HG02610 (cell line): ENCODE measurements around the gene TNRC6C.
"Not testable (repeated sequence)": the region's sequence is repeated elsewhere in the genome, so short reads cannot be mapped to it uniquely, and the experiment has no call there.

Experiments
- ATAC-seq: cut with Tn5 transposase; IDR thresholded peaks from one replicate; pipeline ENCODE4 v1.9.1; 2021; ENCODE audit warnings: mild to moderate bottlenecking, moderate library complexity; ENCODE audit not compliant: unreplicated experiment

TNRC6C gene

GRCh38 chr17:78132767-78133178 lies 174.3 kb downstream of the TNRC6C start:
- ATAC-seq = no peak

GRCh38 chr17:78133179-78133951 lies 174.9 kb downstream of the TNRC6C start:
- ATAC-seq = no peak

DNA sequence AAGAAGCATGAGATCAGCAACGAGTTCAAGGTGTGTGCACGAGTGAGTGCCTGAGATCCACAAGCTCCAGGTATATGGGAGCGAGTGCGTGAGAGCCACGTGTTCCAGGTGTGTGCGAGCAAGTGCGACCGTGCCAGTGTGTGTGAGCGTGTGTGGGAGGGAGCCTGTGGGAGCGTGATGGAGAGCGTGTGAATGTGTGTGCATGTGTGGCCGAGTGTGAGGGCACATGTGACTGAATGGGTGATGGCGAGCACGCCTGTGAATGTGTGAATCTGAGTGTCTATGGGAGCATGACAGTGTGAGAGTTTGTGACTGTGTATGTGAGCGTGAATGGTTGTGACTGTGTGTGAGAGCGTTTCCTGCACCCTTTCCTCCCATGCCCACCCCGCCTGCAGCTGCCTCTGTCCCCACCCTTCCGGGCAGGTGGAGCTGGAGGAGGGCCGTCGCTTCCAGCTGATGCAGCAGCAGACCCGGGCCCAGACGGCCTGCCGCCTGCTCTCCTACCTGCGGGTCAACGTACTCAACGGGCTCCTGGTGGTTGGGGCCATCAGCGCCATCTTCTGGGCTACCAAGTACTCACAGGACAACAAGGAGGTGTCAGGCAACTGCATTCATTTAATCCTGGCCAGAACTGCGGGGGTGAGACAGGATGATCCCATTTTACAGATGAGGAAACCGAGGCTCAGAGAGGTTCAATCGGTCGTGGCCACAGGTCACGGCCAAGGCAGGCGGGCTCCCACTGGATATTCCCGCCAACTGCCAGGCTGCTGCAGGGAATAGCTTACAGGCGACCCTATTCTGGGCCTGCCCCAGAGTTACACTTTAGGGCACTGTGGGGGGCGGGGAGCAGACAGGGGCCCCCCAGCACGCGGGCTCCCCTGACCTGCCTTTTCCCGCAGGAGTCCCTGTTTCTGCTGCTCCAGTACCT lies 175.7 kb downstream of the TNRC6C start:
- ATAC-seq = no peak

- ATAC-seq = no peak
Observed at GRCh38 chr17:78134899-78135385, 176.4 kb downstream of the TNRC6C start.

GRCh38 chr17:78135858-78136500 lies 177.5 kb downstream of the TNRC6C start:
- ATAC-seq = no peak

DNA sequence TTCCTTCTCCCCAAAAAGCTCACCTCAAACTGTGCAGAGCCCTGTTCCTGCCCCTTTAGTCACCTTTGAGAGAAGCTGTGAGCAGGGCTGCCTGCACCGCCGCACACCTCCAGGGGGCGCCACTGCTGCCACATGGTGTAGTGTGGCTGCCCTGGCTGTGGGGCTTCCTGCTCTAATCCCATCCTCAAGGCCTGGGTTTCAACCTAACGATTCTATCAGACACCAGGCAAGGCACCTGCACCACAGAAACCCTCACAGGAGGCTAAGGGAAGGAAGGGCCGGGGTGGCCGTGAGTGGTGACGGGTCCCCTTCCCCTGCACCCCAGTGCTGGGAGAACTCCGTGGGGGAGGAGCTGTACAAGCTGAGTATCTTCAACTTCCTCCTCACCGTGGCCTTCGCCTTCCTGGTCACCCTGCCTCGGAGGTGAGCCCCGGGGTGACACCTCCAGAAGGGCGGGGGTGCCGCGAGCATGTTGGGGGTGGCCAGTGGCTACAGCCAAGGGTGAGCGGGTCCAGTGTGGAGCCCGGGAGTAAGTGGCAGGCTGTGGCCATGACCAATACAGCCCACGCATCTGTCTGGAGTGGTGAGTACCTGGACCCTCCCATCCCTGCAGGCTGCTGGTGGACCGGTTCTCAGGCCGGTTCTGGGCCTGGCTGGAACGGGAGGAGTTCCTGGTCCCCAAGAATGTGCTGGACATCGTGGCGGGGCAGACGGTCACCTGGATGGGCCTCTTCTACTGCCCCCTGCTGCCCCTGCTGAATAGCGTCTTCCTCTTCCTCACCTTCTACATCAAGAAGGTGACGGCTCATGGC lies 179.1 kb downstream of the TNRC6C start:
- no peak for ATAC-seq

DNA sequence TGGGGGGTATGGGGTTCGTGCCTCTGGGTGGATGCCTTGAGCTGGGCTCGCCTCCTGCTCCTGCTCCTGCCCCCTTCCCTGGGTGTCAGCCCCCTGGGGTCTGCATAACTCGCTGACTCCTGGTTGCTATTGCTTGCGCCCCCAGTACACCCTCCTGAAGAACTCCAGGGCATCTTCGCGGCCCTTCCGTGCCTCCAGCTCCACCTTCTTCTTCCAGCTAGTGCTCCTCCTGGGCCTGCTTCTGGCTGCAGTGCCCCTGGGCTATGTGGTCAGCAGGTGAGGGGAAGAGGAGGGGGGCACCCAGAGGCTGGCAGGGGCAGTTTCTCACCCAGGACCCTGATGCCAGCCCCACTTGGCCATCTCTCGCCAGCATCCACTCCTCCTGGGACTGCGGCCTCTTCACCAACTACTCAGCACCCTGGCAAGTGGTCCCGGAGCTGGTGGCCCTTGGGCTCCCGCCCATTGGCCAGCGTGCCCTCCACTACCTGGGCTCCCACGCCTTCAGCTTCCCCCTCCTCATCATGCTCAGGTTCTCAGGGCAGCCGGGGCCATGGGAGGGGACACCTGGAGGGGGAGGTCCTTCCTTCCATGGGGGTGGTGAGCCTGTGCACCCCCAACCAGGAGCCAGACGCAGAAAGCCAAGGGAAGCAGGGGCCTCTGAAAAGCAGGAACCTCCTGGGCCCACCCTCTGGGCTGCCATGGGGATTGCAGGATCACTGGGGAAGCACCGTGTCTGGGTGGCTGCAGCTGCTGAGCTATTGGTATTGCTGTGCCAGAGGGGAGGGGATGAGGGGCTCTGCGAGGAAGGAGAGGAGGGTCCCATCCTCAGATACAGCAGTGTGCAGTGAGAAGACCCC lies 179.9 kb downstream of the TNRC6C start:
- ATAC-seq = no peak

- not testable (repeated sequence) for ATAC-seq
Observed at GRCh38 chr17:78139861-78140168, 181.3 kb downstream of the TNRC6C start.

GRCh38 chr17:78140169-78141051 lies 181.9 kb downstream of the TNRC6C start:
- ATAC-seq = peak; percentile 72

DNA sequence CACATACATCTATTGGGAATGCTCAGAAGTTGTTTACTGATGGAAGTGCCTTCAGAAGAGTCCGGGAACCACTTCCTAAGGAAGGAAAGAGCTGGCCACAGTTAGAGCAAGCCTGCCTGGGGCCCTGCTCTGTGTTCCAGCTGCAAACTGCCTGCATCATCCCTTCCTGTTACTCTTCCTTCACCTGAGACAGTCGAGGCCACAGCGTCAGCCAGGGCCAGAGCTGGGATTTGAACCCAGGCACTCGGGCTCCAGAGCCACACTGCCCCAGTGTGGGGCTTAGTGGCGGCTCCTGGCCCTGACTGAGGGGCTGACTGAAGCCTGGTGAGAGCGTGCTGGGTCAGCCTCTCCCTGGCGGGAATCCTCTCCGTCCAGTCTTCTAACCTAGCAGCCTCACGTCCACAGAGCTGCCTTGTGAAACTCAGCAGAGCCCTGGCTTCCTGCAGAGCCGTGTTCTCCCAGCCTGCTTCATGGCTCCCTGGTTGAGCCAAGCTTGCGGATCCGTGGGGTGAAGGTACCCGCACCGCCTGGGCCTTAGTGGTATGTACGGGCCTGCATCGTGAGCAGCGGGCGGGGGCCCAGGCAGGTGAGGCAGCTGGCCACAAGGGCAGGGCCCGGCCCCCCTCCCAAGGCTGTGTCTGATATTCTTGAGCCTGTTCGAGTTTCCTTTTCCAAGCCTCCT lies 183.1 kb downstream of the TNRC6C start:
- no peak for ATAC-seq

DNA sequence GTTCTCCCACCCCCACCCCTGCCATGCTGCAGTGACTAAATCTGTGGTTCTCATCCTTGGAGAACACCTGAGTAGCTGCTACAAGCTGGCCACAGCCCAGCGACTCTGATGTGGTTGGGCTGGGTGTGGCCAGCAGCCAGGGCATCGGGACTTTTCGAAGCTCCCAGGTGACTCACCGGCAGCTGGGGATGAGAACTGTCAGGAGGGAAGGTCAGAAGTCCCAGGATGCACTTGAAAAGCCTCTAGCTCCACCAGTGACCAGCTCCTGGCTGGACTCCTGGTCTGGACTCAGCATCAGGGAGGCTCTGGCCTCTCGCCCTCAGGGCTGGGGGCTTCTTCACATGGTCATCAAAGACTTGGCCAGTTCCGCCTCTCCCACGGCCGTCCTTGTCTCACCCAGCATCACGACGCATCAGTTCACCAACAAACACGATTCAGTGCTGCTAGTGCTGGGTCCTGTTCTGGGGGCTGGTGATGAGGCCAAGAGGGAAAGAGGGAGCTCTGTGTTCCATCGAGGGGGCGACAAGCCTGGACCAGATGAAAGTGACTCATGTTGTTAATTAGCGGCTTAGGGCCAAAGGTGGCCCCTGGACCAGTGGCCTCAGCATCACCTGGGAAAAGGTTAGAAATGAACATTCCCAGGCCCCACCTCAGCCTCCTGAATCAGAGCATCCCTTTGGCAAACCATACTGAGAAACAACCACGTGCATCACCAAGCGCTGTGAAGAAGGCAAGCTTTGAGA lies 183.8 kb downstream of the TNRC6C start:
- ATAC-seq = no peak

- ATAC-seq = no peak
Observed at GRCh38 chr17:78143214-78144146, 185.0 kb downstream of the TNRC6C start.

DNA sequence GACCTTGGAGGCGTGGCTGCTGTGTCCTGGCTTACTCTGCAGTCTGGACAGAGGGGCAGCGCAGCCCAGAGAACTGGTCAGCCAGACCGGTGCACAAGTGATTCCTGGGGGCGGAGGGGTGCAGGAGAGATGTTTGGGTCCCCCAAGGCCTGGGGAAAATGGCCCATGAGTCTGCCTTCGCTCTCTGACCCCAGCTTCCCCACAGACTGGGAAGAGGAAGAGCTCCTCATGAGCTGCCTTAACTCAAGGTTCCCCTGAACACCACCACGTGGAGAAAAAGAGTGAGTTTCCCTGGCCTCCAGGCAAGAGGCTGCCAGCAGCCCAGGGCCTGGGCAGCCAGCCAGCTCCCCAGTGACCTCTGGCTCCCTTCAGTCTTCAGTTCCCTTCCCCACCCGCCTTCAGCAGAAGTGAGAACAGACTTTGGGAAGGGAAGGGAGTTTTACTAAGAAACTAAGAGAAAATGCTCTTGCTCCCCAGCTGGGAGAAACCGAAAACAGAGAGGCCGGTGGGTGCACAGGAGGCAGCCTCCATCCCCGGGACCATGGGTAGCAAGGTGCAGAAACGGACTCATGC lies 185.7 kb downstream of the TNRC6C start:
- no peak for ATAC-seq

DNA sequence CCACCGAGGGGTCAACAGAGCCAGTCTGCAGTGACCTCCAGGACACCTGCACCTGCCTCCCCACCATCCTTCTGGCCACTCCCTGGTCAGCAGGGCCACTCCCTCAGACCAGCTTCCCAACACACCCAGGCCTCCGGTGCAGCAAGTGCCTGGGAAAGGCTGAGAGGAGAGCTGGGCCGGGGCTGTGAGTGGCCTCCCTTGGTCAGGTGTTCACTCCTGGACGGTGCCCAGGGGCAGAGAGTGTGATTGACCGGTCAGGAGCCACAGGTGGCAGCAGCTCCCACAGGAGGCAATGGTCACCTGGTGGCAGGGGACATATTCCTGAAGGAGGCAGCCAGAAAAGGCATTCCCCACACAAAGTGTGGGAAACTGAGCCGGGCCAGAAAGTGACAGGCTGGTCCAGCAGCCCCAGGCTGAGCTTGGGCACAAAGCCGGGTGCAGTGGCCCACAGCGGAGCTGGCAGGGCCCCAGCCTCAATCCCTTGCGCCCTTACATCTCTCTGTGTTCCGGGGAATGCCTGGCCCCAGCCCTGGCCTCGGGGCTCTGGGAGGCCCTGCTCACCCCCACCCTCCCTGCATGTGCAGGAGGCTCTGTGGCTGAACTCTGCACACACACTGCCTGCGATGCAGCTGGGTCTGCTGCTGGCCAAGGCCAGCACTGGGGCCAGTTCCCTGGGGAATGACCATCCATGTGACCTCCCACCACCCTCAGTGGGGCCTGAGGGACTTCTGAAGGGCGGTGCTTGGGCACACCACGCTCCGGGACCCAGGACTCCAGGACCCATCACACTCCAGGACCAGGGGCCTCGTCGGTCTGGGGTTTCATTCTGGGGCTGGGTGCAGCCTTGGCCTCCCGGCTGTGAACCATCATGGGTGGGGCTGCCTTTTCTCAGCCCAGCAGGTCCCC lies 186.5 kb downstream of the TNRC6C start:
- no peak for ATAC-seq

GRCh38 chr17:78146471-78146869 lies 188.0 kb downstream of the TNRC6C start:
- ATAC-seq = no peak
